ENCODE measurements around the gene THRA.

Gene THRA

DNA sequence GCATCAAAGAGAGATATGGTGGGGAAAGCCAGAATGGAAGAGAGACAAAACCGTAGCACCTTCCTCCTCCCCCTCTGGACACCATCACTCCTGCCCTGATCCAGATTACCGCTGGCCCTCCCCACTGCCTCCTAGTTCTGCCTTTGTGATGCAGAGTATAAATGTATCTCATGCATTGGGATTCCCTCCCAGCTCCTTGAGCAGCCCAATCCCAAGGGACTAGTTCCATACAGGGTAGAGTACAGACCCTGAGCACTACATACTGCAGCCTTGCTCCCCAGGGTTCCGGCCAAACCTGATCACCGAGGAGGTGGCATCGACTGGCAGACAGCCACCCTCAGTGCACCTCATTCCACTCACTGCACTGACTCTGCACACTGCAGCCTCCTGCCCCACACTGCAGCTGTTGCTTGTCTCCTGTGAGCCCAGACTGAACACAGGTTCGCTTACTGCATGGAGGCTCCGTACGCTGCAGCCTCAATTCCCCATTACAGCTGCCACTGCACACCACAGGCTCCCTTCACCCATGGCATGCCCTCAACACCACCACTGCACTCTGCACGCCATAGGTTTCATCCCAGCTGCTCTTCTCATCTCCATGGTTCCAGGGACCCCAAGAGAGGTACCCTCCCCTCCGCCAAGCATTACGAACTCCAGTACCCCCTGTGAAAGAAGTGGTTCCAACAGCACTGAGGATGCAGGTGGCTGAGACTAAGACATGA is 1.7 kb upstream of the THRA start:
- H3K27me3 ChIP-seq (ENCODE audit: insufficient read depth, low read depth, severe bottlenecking): no peaks in the 10 kb centered on the region
- H3K36me3 ChIP-seq: no peaks in the 10 kb centered on the region; the same call in 1 of the 2 replicates
- no peak for DNase-seq
- H3K27ac ChIP-seq: no peak overlapping the region
- no peak overlapping the region for H3K4me3 ChIP-seq (ENCODE audit: low read depth, low read length)
- H3K9me3 ChIP-seq (ENCODE audit: severe bottlenecking): no peaks in the 10 kb centered on the region
- TF ChIP-seq, protein P1, sequence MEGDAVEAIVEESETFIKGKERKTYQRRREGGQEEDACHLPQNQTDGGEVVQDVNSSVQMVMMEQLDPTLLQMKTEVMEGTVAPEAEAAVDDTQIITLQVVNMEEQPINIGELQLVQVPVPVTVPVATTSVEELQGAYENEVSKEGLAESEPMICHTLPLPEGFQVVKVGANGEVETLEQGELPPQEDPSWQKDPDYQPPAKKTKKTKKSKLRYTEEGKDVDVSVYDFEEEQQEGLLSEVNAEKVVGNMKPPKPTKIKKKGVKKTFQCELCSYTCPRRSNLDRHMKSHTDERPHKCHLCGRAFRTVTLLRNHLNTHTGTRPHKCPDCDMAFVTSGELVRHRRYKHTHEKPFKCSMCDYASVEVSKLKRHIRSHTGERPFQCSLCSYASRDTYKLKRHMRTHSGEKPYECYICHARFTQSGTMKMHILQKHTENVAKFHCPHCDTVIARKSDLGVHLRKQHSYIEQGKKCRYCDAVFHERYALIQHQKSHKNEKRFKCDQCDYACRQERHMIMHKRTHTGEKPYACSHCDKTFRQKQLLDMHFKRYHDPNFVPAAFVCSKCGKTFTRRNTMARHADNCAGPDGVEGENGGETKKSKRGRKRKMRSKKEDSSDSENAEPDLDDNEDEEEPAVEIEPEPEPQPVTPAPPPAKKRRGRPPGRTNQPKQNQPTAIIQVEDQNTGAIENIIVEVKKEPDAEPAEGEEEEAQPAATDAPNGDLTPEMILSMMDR (IDR thresholded peaks at IDR 0.05; ENCODE audit: low read depth, low read length): no peak

GRCh38 chr17:40061609-40062038 is 1.1 kb upstream of the THRA start:
- Histone ChIP-seq H3K9me3 (ENCODE audit: severe bottlenecking) (no peaks in the 10 kb centered on the region), H3K27ac (no peak overlapping the region), H3K36me3 (no peaks in the 10 kb centered on the region; the same call in 1 of the 2 replicates), H3K27me3 (ENCODE audit: insufficient read depth, low read depth, severe bottlenecking) (no peaks in the 10 kb centered on the region), H3K4me3 (ENCODE audit: low read depth, low read length) (no peak overlapping the region)
- TF ChIP-seq, protein P1 (IDR thresholded peaks at IDR 0.05; ENCODE audit: low read depth, low read length): no peak
- no peak for DNase-seq

- DNase-seq: no peak
- no peaks in the 10 kb centered on the region for H3K27me3 ChIP-seq (ENCODE audit: insufficient read depth, low read depth, severe bottlenecking)
- H3K27ac ChIP-seq: peak overlapping the region; percentile 78
- H3K4me3 ChIP-seq (ENCODE audit: low read depth, low read length): peak overlapping the region; percentile 96
- TF ChIP-seq, protein P1 (IDR thresholded peaks at IDR 0.05; ENCODE audit: low read depth, low read length): no peak
- no peaks in the 10 kb centered on the region for H3K9me3 ChIP-seq (ENCODE audit: severe bottlenecking)
- H3K36me3 ChIP-seq: no peaks in the 10 kb centered on the region; the same call in 1 of the 2 replicates
Observed at GRCh38 chr17:40063187-40063771, 514 bp downstream of the THRA start.

DNA sequence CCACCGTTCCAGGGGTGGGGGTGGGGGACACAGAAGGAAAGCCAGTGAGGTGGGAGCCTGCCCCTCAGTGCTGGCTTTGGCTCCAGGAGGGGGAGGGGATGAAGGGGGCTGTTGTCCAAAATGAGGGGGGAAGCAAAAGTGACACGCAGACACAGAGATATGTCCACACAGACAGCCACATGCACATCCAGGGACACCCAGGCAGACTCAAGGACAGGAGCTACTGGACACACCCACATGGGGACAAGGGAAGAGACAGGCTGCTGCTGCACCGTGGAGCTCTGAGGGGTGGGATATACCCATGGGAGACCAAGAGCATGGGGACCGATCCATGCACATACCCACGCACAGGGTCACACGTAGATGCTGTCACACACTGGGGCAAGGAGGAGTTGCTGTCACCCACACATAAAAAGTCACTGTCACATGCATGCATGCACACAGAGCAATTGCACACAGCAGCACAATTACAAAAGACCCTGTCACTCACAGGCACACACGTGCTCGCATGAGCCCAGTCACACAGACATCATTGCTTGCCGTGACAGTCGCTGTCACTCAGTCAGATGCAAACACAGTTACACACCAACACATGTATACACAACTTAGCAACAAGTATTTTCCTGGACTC is 1.3 kb downstream of the THRA start:
- TF ChIP-seq, protein P1 (IDR thresholded peaks at IDR 0.05; ENCODE audit: low read depth, low read length): no peak
- DNase-seq: no peak
- peak overlapping the region; percentile 96 for H3K4me3 ChIP-seq (ENCODE audit: low read depth, low read length)
- H3K9me3 ChIP-seq (ENCODE audit: severe bottlenecking): no peaks in the 10 kb centered on the region
- no peaks in the 10 kb centered on the region; the same call in 1 of the 2 replicates for H3K36me3 ChIP-seq
- no peak overlapping the region for H3K27ac ChIP-seq
- no peaks in the 10 kb centered on the region for H3K27me3 ChIP-seq (ENCODE audit: insufficient read depth, low read depth, severe bottlenecking)

DNA sequence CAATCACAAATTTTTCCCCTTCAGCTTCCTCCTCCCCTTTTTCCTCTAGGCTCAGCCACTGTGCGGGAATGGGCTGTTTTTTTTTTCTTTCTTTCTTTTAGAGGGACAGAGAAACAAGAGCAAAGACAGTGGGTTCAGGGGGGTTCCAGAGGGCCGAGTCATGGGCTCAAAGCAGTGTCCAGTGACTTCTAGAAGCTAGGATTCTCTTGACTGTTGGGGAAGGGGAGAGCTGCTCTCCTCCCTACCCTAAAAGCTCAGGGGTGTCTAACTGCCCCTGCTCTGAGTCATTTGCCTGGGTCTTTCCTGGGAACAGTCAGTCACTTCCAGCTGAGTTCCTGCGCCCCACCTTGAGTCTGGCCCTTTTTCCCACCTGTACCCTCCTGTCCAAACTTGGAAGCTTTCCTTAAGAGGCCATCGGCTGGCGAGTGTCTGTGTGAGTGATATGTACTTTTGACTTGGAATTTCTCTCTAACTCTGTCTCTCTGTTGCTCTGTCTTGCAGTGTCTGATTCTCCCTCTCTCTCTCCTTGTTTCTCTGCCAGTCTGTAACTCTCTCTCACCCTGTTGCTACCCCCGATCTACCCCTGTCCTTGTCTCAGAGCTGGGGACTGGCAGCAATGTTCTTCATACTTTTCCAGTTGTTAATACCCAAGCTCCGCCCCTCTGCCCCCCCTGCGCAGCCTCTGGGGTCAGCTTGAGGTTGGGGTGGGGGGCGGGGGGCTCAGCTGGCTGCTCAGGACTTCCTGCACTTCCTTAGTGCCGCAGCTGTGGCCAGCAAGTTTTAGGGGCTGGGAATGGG is 2.4 kb downstream of the THRA start:
- Histone ChIP-seq H3K9me3 (ENCODE audit: severe bottlenecking) (no peaks in the 10 kb centered on the region), H3K36me3 (no peaks in the 10 kb centered on the region; the same call in 1 of the 2 replicates), H3K27me3 (ENCODE audit: insufficient read depth, low read depth, severe bottlenecking) (no peaks in the 10 kb centered on the region), H3K4me3 (ENCODE audit: low read depth, low read length) (no peak overlapping the region), H3K27ac (no peak overlapping the region)
- no peak for DNase-seq
- TF ChIP-seq, protein P1 (IDR thresholded peaks at IDR 0.05; ENCODE audit: low read depth, low read length): no peak

Measured in WERI-Rb-1 (cell line).